Bone marrow (tissue), 2 donors: Measurements from ENCODE around the gene PTPRE.
A peak's percentile ranks its signal among the peaks of the same experiment; 100 is the strongest.

Source experiments
- DNase-seq, 2 donors: peaks; one replicate each; lab custom pipeline; 2025; lab: John Stamatoyannopoulos, UW

PTPRE gene

GRCh38 chr10:128125944-128126764, 219.3 kb downstream of the PTPRE start, which contains the start of gene MKI67:
Gene MKI67, minus strand, starts transcription at chr10:128126423. Its CDS starts 756 bp downstream, at chr10:128125667.
- DNase-seq: peak; percentile 75 to 80

GRCh38 chr10:128128582-128128981, 221.7 kb downstream of the PTPRE start:
- DNase-seq: no peak

GRCh38 chr10:128130051-128130450, 223.1 kb downstream of the PTPRE start:
- DNase-seq: no peak
